ENCODE data around the gene STX18.

- TF ChIP-seq POLR2A (IDR thresholded peaks at IDR 0.05) (no peak), CTCF (IDR thresholded peaks at IDR 0.05) (no peak), POLR2AphosphoS5 (IDR thresholded peaks at IDR 0.05) (no peak)
Measured at GRCh38 chr4:4554234-4554633, 12.4 kb upstream of the STX18 start.

All from suprapubic skin (tissue), 4 donors.